Brain pericyte (primary cell): ENCODE measurements around the gene SPRR4.

Experiments used
- DNase-seq: peaks from one replicate; pipeline ENCODE4 v3.0.0-alpha.2; 2012; ENCODE audit warnings: low read depth, low spot score

SPRR4 gene, protein sequence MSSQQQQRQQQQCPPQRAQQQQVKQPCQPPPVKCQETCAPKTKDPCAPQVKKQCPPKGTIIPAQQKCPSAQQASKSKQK

DNA sequence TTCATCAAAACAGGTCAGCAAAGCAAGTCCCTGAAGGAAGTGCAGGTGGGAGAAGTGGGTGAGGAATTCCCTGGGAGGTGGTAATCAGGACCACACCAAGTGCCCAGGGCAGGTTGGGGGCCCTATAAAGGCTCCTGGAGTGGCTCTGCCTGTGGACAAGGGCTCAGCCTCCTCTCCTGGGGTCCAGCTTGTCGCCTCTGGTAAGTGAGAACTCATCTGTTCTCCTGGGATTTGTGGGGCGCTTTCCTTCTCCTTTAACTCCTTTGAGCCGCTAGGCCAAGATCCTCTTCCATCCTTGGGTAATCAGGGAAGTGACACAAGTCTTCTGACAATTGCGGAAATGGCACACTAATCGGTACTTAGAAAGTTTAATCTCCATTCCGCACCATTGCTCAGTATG, at the start of gene SPRR4:
TSS of gene SPRR4 (plus strand) at position 154 of the 400 bp plus-strand sequence. CDS start 1,243 bp downstream, outside the sequence.
- DNase-seq = no peak

DNA sequence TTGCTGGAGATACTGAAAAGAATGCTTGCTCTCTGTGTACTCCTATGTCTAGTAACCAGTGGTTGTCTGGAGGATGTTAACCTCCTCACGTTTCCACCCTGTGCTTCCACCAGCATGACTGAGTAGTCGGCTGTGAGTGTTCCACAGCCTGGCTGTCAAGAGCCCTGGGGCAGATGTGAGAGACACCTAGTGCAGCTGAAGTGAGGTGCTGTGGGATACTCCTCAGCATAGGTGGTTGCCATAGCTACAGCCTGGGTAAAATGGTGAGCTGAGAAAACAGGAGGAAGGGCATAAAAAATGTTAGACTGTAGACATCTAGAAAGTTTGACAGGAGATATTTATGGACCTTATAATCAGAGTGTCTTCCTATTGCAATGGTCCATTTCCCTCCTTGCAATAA, 46.3 kb upstream of the SPRR4 start:
- no peak for DNase-seq

DNA sequence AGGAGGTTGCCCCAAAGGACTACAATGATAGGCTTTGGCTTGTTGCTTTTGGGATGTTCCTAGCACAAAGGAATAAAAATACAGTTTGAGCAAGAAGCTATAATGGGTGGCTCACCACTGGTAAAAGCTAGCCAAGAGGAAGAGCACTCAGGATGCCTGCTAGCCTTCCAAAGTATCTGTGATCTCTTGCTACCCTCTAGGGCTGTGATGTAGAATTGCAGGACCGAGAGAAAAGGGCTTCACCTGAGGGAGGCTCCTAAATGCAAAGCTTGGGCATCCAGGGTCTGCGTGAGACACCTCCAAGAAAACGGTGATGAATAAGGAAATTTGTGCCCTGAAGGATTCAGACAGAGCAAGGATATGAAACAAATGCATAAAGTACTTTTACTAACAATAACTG, 44.4 kb upstream of the SPRR4 start:
- DNase-seq = no peak

DNA sequence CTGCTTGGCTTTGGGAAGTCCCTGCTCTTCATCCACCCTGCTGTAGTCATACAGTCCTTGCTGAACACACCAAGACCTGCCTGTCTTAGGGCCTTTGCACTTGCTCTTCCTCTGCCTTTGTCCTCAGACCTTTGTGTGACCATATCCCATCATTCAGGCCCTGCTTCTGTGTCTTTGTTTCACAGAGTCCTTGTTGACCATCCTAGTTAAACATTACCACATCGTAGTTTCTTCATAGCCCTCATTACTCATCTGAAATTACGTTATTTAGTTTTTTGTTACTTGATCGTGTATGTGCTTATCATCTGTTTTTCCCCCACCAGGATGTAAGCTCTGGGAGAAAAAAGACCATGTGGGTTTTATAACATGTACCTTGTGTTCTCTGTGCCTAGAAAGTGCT, 41.8 kb upstream of the SPRR4 start:
- DNase-seq = no peak

DNA sequence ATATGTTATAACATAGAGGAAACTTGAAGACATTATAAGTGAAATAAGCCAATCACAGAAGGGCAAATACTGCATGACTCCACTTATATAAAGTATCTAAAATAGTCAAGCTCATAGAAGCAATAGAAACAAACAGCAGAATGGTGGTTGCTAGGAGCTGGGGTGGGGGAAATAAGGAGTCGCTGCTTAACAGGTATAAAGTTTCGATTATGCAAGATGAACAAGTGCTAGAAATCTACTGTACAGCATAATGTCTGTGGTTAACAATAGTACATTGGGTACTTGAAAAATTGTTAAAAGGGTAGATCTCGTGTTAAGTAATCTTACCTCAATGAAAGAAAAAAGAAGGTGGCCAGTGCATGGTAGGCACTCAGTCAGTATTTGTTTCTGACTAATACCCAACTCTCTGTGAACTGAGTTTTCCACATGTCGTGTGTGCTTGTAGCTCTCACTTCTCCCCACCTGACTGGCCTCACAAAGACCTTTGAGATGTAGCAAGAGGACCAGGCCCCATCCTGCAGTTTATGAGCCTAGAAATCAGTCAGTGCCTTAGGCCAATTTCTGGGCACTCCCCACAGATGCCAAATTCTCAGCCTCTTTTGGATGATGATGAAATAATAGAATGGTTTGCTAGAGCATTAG, 38.2 kb upstream of the SPRR4 start:
- DNase-seq = no peak

DNA sequence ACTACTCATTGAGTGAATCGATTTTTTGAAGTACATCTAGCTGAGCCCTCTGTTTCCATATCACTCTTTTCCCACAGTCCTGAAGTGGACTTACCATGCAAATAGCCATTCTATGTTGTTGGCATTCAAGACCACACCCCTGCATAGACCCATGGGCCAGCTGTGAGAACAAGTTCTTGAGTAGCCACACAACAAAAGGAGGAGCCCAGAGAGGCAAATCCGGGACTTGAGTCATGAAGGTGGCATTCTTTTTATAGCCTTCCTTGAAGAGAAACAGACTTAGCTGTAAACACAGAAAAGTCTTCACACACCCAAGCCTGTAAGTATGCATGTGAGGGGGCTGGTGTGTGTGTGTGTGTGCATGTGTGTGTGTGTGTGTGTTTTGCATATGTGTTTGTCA, 37.3 kb upstream of the SPRR4 start:
- DNase-seq = no peak

DNA sequence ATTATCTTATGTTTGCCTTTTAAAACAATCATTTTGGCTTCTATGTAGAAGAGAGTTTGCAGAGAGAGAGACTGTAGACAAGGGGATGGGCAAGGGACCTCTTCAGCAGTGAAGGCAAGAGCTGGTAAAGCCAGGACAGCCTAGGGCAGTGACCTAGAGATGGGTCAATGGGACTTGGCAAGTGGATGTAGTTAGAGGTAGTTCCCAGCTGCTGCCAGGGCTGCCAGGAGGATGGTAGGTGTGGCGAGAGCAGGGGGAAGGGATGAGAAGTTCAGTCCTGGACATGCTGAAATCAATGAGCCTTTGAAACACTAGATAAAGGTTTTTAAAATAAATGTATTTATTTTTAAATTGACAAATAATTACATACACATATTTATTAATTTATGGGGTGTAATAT, 29.8 kb upstream of the SPRR4 start:
- DNase-seq = no peak

DNA sequence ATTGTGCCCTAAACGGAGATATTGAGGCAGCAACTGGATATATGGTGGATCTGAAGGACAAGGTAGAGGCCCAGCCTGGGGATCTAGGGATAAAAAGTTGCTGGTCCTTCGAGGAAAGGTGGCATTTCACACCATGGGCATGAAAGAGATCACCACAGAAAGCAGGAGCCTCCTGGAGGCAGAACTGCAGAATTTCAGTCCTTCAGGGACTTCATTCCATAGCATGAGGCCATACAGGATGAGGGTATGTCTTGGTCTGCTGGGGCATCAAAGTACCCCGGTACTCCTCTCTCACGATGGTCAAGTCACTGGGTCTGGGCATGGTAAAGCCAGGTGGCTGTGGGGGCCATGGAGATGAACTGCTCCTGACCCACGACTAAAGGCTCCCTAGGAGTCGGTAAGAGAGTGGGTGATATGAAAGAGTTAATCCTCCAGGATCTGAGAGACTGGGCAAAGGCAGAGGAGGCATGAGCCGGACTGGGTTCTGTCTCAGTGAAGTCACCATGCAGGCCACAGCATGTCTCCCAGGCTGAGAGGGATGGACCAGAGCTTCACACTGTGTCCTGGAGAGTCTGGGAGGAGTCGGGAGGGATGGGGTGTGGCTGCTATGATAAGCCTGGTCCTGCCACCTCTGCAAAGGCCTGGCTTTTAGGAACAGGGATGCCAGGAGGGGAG, 29.3 kb upstream of the SPRR4 start:
- DNase-seq = no peak

DNA sequence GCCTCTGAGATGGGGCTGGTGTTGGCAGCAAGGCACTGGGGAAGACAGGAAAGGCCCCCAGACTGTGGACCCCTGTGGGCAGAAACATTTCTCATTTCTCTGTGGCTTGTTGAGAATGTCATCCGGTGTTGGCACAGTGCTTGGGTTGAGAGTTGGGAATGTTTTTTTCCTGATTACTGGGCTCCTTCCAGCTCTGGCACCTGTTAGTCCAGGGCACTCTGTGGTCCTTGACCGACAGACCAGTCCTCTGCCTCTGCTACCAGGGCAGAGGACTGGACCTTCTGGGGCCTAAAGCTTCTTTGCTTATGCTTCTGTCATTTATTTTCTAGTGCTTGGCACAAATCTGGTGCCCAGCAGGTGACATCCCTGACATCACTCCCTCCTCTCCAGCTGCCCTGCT, 28.3 kb upstream of the SPRR4 start:
- no peak for DNase-seq

DNA sequence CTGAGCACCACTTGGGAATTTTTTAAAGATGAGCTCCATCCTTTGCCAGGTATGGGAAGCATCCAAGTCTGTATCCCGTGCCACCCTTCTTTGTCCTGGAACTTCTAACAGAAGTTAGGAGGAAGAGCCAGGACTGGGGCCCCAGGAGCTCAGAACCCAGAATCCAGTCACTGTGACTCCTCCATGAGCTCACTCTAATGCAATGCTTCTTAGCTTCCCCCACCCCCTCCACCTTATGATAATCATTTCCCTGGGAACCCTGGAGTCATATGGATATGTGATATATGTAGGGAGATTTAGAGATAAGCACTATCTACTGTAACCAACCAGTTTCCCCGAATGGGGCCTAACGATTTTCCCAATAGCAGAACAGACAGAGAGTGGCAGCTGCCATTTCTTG, 24.2 kb upstream of the SPRR4 start:
- no peak for DNase-seq

DNA sequence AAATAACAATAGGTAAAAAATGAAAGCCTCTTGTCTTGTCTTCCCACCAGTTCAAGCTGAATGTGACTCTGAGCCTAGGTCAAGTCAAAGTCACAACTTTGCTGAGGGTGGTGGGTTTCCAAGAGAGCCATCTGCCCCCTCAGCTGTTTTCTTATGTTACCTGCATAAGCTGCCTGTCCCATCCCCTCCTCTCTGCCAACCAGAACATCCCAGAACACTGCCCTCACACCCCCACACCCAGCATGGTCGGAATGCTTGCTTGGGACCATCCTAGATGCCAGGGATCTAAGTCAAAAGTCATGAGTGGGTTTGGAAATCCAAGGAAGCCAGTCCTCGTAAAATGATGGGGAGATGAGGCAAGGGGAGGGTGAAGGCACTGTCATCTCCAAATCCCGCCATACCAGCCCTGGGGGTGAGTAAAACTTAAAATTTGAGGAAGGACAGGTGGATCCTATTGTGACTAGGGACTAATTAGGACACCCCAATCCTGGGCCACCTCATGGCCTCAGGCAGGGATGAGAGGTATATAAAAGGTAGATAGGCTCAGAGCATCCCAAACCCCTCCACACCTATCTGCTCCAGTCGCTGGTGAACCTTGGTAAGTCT, 23.7 kb upstream of the SPRR4 start, which contains the start of gene SPRR5:
TSS of gene SPRR5 (plus strand) at position 556 of the 606 bp plus-strand sequence. CDS start 1,349 bp downstream, outside the sequence.
- DNase-seq = no peak

DNA sequence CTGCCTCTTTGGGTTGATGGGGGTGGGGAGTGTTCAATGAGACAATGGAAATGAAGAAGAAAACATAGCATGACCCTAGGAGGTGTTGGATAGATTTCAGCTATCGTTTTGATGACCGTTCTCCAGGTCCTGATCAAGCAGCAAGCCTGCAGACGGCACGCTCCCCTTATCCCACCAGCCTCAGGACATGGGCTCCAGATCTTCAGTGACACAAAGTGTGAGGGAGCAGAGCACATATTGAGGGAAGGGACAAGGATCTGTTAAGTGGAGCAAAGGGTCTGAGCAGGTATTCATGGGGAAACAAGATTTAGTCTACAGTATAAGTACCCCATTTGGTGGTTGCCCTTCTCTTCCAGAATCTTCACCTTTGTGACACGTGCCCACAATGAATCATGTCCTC, 18.7 kb upstream of the SPRR4 start:
- DNase-seq = no peak

DNA sequence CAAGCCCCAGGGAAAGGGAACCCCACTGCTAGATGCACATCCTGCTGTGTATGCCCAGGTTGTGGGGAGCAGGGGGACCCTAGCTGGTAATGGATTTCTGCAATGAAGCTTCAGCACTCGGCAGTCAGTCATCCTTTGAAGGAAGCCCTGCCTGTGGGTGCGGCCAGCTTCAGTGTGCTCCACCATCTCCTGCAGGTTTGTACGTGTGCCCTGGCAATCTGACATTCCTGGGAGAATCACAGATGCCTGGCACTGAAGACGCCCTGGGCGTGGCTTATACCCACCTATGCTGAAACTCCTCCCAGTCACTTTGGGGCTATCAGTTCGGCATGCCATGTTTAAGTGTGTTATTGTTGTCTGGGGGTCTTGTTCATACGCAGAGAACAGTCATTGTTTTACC, 16.7 kb upstream of the SPRR4 start:
- no peak for DNase-seq

DNA sequence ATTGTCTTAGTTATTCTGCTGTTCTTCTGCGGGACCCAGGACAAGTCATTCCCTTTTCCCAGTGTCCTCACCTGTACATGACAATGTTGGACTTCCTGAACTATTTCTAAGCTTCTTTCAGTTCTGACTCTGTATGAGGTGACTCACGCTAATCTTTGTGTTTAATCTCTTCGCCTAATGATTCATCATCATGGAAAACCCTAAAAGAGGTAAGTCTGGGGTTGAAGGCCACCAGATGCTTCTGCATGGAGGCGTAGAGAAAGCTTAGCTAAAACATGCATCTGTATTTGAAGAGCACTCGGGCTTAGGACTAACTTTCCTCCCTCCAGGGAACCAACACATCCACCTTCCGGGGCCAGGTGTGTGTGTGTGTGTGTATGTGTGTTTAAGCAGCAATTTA, 16.0 kb upstream of the SPRR4 start:
- no peak for DNase-seq

DNA sequence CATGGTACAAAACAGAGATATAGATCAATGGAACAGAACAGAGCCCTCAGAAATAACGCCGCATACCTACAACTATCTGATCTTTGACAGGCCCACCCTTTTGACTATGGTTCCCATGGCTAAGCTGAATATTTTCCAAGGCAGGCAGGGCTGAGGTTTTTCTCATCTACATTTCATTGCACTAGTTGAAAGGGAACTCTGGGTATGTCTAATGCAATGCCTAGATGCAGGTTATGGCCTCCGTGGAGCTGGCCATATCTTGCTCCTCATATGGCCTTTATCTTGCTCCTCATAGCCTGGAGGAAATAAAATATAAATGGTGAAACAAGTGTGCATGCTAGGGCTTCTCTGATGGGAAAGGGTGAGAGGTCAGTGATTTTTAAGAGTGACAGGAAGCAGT, 12.9 kb upstream of the SPRR4 start:
- DNase-seq = no peak

DNA sequence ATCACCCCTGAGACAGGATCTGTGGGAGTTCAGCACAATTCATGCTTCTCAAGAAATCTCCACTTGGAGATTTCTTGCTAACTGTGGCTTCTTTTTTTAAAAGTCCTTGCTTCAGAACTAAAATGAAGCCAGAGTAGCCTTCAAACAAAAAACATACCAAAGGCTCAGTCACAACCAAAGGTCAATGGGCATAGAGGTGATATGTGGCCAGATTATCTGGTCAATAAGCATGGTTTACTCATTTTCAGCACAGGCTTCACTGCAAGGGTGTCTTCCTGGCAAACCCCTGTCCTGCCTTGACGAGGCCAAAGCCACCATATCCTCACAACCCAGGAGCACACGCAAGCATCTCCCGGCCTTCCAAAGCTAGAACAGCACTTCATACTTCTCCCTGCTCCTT, 11.2 kb upstream of the SPRR4 start:
- DNase-seq = no peak

DNA sequence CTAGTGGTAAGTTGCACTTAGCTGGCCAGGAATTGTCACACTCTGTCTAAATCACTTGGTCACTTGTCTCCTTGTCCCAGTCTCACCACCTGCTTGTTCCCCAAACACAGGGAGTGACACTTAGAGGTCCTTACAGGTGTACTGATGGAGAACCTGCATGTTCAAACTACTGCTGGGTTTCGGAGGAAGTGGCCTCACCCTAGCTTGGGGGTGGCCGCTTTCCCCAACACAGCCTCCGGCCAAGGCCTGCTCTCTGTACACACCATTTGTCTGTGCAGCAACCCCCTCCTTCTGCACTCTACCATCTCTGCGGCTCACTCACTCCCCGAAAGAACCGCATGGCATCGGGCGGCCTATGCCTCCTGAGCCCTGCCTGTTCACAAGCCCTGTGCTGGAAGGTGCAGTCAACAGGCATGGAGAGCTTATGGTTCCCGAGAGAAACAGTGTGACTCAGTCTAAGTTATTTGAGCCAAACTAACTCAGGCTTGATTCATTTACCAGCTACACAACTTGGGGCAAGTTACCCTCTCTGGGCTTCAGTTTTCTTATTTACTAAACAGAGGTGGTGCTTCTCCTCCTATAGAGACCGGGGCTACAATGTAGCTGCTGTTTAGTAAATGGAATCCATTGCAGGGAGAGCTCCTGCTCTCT, 10.5 kb upstream of the SPRR4 start:
- DNase-seq = no peak

DNA sequence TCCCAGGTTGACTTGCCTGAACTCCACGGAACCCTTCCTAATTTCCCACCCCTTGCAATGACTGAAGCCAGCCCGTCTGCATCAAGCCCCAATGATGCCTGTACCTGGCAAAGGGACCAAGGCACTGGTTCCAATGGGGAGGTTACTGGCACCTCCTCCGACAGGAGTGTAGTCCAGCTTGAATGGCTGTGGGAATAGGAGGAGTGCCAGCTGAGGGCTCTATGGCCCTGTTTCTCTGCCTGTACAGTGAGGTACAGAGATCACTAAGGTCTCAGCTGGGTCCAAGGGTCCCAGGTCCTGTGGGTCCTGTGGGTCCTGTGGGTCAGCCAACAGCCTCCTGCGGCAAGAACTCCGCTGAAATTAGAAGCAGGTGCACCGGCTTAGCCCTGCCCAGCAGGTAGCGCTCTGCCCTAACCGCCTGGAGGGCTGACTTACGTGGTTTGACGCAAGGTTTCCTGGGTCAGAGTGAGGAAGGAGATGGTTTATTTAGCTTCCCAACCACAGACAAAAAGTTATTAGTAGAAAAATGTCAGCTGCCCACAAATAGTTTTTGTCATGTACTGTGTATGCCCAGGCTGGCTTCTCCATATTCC, 9.9 kb upstream of the SPRR4 start:
- no peak for DNase-seq

DNA sequence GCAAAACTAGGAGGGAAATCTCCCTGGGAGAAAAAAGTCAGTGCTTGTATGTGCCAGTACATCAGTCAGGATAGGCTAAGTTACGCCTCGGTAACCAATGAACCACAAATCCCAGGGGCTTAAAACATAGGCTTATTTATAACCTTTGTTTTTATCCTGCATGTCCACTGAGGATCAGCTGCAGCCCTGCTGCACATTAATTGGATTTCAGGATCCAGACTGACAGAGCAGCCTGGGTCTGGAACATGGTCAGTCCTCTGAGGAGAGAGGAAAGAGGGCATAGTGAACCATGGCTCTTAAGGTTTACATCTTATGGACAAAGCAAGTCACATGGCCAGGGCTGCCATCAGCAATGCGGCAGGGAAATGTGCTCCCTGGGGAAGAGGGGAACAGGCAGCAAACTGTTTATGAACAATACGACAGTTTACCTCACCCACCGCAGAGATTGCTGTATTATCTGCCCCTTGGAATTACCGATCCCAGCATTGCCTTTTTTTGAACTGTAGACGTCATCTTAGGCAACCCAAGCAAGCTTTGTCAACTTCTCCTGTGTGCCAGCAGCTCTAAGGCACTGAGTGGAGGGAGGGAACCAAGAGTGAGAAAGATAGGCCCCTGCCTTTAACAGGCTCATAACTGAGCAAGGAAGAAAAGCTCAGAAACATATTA, 9.1 kb upstream of the SPRR4 start:
- DNase-seq = no peak

DNA sequence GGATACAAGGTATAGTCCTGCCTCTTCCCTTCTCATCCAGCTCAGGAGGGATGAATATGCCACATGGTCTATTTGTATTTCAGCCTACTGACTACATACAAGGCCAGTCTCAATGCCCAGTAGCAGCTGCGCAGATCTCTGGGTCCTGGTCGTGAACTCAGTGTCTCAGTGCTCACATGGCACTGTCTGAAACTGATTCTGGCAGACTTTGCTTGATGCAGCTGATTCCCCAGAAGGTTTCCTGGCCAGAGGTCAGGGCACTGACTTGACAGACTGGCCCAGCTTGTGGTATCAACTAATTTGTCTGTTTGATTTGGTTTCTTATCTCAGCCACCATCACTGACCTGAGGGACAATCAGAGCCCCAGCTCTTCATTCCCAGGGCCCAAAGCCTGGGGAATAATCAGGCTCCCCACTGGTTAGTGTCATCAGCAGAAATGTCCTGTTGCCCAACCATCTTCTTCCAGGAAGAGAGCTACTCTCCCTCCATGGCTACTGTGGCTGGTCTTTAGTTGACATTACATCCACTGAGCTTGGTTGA, 7.5 kb upstream of the SPRR4 start:
- DNase-seq = no peak

DNA sequence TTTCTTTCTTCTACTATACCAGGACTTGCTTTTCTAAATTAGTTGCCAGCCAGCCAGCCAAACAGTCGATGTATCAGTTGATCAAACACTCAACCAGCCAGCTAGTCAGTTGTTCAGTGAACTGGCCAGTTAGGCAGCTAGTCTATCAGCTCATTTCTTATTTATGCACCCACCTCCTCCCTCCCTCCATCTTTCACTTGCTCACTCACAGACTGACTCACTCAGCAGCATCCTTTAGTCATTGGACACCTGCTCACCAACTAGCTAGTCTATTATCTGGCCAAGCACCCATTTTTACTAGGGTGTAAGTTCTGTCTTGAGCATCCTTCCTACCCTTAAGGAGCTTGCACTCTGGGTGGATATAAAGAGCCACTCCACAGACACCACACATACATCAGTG, 5.9 kb upstream of the SPRR4 start:
- DNase-seq = no peak
